ENCODE data around the gene C3orf20.
"Not testable (repeated sequence)": the region's sequence is repeated elsewhere in the genome, so short reads cannot be mapped to it uniquely, and the experiment has no call there.

The C3orf20 gene

DNA sequence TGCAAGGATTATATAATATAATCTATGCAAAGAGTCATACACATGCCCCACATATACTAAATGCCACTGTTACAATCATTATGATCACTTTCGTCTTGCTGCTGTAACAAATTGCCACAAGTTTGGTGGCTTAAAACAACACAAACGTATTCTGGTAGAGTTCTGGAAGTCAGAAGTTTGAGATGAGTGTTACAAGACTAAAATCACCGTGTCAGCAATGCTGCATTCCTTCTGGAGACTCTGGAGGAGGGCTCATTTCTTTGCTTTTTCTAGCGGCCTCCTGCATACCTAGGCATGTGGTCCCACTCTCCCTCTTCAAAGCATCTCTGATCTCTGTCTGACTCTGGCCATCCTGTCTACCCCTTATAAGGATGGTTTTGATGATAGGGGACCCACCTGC, 24.7 kb upstream of the C3orf20 start:
- DNase-seq (ENCODE audit: low read depth), result no peak

DNA sequence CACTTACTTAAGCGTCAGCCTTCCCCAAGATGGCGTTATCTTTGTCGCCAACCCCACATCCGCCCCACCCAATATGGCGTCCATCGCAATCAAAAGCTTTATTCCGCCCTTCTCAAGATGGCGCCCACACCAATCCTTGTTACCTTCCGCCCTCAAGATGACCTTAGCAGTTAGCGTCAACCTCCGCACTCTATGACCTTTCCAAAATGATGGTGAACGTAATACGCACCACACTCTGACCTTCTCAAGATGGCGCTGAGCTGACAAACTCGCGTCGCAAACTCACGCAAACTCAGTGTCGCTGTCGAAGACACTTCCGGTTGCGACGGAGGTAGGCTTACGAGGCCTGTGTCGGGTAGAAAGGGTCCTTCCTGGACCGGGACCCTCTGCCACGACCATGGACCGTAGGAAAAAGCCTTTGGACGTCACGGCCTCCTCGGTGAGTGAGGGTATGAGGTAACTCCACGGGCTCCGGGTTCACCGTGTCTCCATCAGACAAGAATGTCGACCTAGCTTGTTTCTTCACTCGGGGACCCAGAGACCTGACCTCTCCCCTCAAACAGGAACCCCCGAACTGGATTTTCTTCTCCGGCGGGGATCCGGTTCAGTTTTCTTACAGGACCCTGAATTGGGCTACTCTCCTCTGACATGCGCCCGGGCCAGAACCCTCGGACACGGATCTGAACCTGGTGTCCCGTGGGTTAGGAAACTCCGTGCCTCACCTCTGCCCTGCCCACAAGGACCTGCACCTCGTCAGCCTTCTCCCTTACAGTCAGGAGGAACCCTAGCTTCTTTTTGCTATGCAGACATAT, 23.3 kb upstream of the C3orf20 start, which contains the start of gene CCDC174:
TSS of gene CCDC174 (plus strand) at position 323 of the 812 bp plus-strand sequence. CDS start at position 398, 75 bp downstream.
- DNase-seq (ENCODE audit: low read depth), result peak; percentile 93

DNA sequence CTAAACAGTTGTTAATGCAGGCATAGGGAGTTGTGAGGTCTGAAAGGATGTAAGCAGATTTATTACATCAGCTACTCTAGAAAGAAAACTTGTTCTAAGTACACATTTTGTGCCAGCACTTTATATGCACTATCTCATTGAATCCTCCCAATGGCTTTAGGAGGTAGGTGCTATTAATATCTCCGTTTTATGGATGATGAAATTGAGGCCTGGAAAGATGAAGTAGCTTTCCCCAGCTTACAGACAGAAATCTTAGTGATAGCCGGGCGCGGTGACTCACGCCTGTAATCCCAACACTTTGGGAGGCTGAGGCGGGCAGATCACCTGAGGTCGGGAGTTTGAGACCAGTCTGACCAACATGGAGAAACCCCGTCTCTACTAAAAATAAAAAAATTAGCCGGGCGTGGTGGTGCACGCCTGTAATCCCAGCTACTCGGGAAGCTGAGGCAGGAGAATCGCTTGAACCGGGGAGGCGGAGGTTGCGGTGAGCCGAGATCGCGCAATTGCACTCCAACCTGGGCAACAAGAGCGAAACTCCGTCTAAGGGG, 22.5 kb upstream of the C3orf20 start:
- DNase-seq (ENCODE audit: low read depth), result not testable (repeated sequence)

DNA sequence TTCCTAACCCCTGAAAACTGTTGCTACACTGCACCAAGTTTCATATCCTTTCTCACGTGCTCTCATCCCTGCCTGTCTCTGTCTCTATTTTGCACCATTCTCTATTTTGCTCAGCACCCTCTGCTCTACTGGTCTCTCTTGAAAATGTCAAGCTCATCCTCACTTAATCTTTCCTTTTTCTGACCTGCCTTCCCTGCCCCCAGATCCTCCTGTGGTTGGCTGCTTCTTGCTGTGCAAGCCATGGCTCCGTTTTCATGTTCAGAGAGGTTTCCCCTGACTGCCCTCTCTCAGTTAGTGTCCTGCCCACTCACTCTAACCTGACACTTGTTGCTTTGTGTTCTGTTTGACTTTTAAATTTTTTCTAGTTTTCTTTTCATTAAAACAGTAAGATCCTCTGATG, 17.4 kb upstream of the C3orf20 start:
- DNase-seq (ENCODE audit: low read depth), result no peak

DNA sequence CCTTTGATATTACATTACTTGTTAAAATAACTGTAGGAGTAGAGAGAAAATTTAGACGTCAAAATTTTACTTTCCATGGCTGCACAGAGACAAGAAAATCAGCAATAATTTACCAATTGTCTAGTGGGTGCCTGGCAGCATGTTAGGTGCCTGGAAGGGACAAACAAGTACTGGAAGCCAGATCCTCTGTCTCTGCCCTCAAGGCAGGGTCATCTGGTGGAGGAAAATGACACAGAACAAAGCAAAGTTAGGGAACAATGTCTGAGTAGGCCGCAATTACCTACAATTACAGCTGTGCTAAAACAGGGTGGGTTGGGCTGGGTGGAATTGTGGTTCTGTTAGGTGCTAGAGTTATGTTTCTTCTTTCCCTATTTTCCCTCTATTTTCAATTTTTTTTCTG, 16.0 kb upstream of the C3orf20 start:
- DNase-seq (ENCODE audit: low read depth), result no peak

DNA sequence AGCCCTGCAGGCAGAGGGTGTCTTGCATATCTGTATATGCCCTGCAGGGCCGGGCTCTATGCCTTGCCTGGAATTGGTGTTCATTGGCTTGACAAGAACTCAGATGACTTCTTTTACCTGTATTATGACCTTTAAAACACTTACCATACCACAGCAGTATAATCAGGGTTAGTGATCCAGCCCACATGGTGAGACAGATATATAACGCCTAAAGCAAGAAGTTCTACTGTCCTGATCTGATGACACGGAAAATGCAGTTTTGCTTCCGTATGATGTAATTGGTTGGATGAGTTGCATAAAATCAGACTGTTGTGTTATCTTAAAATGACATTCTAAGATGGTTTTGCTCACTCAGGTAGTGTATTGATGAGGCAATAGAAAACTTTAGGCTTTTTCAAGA, 14.0 kb upstream of the C3orf20 start:
- DNase-seq (ENCODE audit: low read depth), result no peak

DNA sequence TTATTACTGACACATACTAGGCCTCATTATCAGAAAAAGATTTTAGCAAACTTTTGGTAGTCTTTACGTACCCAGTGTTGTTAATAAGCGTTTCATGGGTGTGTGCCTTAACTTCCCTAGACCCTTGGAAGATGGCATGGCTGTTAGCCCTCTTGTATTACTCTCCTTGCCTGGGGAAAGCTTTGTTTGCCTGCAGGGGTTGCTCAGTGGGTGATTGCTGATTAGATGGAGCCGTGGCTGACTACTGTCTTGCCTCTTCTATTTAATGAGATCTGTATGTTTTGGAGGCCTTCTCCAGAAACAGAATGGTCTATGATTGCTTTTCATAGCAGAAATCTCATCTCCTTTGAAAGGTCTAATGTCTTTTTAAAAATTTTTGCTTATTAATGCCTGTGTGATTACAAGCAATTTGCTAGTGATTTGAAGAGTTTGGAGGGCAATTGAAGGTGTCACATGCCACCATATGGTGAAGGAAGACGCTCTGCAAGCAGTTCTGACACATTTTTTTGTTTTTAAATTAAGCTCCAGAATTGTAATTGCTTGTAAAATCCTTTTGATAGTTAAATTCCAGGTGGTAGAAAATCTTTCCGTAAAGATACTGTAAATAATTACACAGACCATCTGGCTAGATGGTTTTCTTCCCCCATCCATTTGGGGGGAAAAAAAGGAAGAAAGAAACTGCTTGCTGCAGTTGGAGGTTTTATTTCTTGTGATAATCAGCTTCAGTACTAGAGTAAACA, 11.4 kb upstream of the C3orf20 start:
- DNase-seq (ENCODE audit: low read depth), result no peak

DNA sequence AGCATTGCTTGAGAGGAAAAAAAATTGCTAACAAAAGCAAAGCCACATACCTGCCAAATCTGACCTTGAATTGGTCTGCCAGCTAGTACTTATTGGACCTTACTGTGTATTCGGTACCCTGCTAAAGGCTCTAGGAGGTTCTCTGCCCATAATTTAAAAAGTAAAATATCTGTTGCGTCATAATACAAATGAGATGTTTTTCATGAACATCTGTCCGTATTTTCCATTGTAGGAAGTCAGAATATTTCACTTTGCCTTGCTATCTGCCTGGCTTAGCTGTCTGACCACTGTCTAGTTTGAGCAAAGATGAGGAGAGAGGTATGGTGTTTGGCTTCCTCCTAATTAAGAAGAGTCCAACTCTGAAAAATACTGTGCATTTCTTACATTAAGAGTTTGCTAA, 10.8 kb upstream of the C3orf20 start:
- DNase-seq (ENCODE audit: low read depth), result no peak

DNA sequence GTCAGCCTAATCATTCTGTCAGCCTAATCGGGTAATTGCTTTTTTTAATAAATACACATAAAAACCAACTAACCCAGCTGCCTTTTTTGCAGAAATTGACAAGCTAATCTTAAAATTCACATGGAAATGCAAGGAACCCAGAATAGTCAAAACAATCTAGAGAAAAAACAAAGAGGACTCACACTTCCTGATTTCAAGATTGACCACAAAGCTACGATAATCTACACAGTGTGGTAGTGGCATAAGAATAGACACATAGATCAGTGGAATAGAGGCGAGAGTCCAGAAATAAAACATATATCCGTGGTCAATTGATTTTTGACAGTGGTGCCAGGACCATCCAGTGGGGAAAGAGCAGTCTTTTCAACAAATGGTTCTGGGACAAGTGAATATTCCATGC, 2.4 kb upstream of the C3orf20 start:
- no peak for DNase-seq (ENCODE audit: low read depth)

DNA sequence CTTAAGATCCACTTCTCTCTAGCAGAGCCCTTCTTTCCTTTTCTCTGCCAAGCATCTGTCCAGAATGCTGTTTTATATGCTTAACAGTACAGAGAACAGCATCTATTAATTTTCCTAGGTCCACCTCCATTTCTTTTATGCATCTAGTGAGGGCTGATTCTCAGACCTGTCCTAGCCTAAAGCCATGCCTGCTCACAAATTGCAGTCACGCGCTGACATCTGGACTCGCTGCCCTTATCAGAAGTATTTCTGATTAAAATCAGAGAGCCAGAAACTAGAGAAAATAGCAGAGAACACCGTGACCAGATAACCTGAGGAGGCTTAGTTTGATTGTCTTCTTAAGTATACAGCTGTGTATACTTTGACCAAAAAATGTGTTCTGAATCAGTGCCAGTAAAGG, 1.9 kb downstream of the C3orf20 start:
- DNase-seq (ENCODE audit: low read depth), result no peak

DNA sequence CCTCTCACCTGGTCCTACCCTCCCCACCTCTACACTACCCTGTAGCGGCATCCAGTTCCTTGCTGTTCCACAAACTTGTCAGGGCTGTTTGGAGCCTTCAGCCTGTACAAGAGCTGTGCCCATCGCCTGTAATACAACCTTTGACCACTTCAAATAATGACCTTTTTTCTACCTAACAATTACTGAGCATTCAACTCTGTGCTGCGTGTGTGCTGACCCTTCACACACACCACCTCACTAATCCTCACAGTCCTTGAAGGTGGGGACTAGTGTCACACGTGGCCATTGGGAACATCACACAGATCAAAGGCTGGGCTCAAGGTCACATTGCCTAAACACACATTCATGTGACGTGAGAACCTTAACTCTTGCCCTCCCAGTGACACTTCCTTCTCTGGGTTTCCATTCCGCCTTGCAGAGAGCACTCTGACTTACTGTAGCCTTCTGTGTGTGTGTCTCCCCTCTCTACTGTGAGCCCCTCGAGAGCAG, 3.1 kb downstream of the C3orf20 start:
- DNase-seq (ENCODE audit: low read depth), result no peak

DNA sequence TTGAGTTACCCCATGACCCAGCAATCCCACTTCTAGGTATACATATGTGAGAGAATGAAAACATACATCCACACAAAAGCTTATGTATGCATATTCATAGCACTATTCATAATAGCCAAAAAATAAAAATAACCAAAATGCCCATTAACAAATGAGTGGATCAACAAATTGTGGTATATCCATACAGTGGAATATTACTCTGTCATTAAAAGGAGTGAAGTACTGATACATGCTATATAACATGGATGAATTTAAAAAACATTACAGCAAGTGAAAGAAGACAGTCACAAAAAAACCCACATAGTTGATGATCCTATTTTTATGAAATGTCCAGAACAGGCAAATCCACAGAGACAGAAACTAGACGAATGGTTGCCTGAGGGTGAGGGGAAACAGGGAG, 5.2 kb downstream of the C3orf20 start:
- DNase-seq (ENCODE audit: low read depth), result no peak

DNA sequence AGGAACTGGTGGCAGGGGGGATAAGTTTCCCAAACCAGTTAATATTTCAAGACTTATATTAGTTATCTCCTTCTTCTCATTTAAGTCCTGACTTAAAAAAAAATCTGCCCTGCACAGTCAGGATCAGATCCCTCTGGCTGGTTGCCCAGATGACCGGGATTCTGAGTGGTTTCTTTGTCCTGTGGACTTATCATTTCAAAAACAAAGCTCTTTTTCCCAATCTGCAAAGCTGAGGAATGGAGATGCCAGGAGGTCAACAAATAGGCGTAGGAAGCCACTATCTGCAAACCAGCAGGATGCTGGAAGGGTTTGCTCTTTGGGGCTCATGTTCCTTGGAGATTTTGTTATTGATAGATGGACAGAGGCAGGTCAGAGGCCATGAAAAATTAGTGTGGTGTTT, 5.8 kb downstream of the C3orf20 start:
- DNase-seq (ENCODE audit: low read depth), result peak; percentile 5

DNA sequence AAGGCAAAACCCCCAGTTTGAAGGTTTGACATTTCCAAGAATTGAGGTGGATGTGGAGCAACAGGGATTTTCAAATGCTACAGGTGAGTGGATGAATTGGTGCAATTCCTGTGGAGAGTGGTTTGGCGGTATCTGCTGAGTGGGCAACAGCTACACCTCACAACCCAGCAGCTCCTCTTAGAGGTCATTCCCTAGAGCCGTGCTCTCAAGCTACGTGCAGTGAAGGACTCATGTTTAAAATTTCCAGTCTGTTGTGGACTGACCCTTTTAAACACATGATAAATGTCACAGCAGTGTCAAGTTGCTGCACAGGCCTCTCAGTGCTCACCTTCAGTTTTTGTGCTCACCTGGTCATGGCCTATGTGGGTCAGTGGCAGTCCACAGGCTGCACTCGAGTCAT, 9.5 kb downstream of the C3orf20 start:
- no peak for DNase-seq (ENCODE audit: low read depth)

DNA sequence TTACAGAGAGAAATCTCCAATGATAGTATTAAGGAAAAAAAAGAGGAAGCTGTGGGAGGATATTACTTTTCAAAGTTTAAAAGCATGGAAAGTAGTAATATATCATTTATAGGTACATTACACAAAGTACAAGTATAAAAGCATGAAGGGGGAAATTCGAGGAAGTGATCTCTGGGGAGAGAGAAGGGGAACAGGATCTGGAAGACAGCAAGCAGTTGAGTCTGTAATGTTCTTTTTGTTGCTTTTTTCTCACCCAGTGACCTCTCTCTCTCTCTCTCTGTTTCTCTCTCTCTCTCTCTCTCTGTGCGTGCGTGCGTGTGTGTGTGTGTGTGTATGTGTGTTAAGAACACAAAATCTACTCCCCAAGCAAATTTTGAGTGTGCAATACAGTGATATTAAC, 10.2 kb downstream of the C3orf20 start:
- no peak for DNase-seq (ENCODE audit: low read depth)

DNA sequence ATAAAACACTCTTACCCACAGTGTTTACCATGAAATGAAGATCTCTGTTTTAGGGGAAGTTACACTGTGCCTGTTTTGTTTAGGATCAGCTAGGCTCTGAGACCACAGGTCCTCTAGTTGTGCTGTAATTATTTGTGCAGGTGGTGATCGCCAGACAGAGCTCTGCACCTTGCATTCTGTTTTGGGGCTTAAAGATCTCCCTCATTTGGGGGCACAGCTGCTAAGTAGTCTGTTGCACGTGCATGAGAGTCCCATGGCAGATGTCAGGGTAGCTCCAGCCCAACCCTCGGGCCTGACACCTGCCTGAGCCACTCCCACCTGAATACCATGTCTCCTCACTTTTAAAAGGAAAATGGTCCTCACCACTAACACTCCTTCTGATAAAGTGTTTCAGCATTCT, 12.4 kb downstream of the C3orf20 start:
- no peak for DNase-seq (ENCODE audit: low read depth)

DNA sequence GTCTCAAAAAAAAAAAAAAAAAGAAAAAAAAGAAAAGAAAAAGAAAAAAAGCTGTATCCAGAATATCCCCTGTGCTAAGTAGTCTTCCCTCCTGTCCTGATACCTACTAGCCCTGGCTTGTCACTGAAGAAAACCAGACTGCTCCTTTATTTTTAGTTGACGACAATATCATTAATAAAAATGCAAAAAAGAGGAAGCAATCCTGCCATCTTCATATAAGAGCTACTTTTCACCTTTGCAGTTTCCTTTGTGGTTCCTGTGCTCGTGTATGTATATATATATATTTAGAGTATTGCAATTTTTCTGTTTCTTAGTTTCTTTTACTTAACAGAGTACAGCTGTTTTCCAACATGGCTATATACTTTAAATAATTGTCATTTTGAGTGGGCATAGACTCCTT, 13.6 kb downstream of the C3orf20 start:
- no peak for DNase-seq (ENCODE audit: low read depth)

DNA sequence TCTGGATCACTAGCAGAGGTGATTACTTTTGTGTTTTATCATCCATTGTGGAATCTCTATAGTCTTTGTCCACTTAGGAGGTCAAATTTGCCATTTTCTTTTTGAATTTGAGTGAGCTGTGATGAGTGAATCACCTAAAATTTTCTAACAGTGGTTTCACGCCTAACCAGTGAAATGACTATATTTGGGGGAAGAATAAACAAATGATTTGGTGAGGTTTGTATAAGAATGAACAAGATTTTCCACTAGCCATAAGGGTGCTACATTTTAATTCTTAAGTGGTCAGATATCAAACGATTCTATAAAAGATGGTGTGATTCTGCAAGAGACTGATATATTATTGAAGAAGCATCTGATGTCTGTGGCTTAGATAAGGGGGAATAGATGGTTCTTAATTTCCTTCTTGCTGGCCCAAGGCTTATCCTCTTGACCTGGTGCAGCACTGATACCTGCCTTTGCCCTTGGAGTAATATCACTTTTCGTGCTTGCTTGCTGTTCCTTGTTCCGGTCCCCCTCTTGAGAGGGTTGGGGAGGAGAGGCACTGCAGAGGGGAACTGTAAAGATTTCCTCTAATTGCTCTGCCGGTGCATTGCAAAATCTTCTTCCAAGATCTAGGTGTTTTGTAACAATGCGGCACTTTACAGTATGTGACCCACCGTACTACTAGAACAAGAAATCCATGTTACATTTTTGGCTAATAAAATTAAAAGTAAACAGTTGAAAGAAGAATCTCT, 14.5 kb downstream of the C3orf20 start:
- DNase-seq (ENCODE audit: low read depth), result no peak

DNA sequence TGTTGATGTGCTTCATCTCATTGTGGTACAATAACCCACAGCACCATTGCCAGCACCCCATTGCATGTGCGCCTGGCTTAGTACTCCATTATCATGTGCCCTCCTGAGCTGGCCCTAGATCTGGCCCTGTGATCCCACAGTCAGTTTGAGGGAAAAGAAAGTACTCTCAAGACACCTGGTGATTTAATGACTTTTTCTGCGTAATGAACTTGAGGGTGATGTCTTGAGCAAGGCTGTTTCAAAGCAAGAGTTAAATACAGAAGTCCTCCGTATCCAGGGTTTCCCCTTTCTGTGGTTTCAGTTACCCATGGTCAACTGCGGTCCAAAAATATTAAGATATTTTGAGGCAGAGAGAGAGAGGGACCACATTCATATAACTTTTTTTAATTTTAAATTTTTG, 16.3 kb downstream of the C3orf20 start:
- DNase-seq (ENCODE audit: low read depth), result no peak

DNA sequence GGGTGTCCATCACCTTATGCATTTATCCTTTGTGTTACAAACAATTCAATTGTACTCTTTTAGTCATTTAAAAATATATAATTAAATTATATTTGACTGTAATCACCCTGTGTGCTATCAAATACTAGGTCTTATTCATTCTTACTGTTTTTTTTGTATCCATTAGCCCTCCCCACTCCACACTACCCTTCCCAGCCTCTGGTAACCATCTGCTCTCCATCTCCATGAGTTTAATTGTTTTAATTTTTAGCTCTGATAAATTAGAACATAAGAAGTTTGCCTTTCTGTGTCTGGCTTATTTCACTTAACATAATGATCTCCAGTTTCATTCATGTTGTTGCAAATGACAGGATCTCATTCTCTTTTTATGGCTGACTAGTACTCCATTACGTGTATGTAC, 16.8 kb downstream of the C3orf20 start:
- no peak for DNase-seq (ENCODE audit: low read depth)

DNA sequence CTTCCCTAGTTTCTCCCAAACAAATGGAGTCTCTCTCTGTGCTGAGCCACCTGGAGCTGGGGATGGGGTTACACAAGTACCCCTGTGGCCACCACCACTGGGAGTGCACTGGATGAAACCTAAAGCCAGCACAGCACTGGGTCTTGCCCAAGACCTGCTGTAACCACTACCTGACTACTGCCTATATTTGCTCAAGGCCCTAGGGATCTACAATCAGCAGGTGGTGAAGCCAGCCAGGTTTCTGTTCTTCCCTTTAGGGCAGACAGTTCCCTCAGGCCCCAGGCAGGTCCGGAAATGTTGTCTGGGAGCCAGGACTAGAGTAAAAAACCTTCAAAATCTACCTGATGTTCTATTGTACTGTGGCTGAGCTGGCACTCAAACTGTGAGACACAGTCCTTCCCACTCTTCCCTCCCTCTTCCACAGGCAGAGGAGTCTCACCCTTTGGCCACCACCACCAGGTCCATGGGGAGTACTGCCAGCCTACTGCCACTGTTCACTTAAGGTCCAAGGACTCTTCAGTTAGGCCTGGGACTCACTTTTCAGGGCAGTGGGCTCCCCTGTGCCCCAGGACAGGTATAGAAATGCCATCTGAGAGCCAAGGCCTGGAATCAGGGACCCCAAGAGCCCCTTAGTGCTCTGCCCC, 23.8 kb downstream of the C3orf20 start:
- DNase-seq (ENCODE audit: low read depth), result no peak

DNA sequence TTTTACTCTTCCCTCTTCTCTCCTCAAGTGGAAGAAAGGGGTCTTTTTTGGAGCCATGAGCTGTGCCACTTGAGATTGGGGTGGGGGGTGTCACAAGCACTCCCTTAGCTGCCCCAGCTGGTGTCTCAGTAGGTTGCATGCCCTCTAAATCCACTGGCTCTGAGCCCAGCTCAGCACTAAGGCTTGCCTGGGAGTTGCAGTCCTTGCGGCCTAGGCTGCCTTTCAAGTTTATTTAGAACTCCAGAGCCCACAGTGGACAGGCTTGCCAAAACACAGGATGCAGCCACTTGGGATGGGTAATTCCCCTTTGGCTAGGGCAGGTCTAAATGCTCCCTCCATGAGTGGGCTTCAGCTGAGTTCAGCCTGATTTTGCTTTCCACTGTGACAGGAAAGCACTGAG, 24.7 kb downstream of the C3orf20 start:
- DNase-seq (ENCODE audit: low read depth), result no peak

Data from non-pigmented ciliary epithelial cell (primary cell).